PFSK-1 (cell line): ENCODE data around the gene COL25A1.

Experiments
- POLR2AphosphoS5 ChIP-seq: IDR thresholded peaks from 2 replicates; pipeline ENCODE4 v1.6.1; 2012; ENCODE audit warnings: low read depth, mild to moderate bottlenecking, control low read depth, low read length, moderate library complexity
- TAF1 ChIP-seq: IDR thresholded peaks from 2 replicates; pipeline ENCODE4 v1.6.1; 2012; ENCODE audit warnings: low read length, control low read depth, borderline replicate concordance; ENCODE audit not compliant: insufficient read depth

- TF ChIP-seq TAF1 (no peak), POLR2AphosphoS5 (no peak)
Observed at GRCh38 chr4:108954880-108955279, 347.6 kb downstream of the COL25A1 start.
